22Rv1 (cell line): ENCODE data around the gene SARDH.

ENCODE experiments used
- CTCF ChIP-seq: fragments of 450-650 bp; IDR thresholded peaks from 2 replicates; pipeline ENCODE4 v1.5.1; 2017; ENCODE audit warnings: mild to moderate bottlenecking
- ZFX ChIP-seq: fragments of 450-650 bp; IDR thresholded peaks from 2 replicates; pipeline ENCODE4 v1.6.1; 2017; ENCODE audit warnings: antibody characterized with exemption, borderline replicate concordance

- no peak for TF ChIP-seq CTCF
- no peak for TF ChIP-seq ZFX
Measured at GRCh38 chr9:133618726-133619125, 119.4 kb downstream of the SARDH start.
